ENCODE results near the gene RAB11FIP5.

DNA sequence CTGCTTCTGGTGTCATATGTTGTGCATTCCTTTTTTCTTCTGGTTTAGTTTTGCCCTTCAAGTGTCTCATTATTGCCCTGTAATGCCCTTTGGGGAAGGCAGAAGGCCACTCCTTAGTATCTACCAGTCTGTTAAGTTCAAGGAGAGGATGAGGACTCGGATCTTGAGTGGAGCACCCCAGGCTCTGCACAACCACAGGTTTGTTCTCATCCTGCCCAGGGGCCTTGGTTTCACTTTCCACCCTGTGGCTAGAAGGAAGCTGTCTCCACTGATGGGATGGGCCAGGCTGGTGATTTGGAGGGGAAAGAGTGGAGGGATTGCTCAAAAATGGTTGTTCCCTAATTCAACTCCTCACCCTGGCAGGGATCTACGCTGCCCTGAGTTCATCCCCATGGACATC lies 30.2 kb upstream of the RAB11FIP5 start:
- TF ChIP-seq NANOG (IDR thresholded peaks at IDR 0.05; ENCODE audit: borderline replicate concordance) (no peak), POLR2AphosphoS5 (IDR thresholded peaks at IDR 0.05; ENCODE audit: low read depth) (no peak), CREB1 (CRISPR knock-in tag; IDR thresholded peaks at IDR 0.05; ENCODE audit: low read depth) (no peak), EZH2 (IDR thresholded peaks at IDR 0.05; ENCODE audit: low read depth, unreplicated experiment) (no peak), EZH2phosphoT487 (IDR thresholded peaks at IDR 0.05; ENCODE audit: unreplicated experiment) (no peak)
- TF ChIP-seq, protein P1, sequence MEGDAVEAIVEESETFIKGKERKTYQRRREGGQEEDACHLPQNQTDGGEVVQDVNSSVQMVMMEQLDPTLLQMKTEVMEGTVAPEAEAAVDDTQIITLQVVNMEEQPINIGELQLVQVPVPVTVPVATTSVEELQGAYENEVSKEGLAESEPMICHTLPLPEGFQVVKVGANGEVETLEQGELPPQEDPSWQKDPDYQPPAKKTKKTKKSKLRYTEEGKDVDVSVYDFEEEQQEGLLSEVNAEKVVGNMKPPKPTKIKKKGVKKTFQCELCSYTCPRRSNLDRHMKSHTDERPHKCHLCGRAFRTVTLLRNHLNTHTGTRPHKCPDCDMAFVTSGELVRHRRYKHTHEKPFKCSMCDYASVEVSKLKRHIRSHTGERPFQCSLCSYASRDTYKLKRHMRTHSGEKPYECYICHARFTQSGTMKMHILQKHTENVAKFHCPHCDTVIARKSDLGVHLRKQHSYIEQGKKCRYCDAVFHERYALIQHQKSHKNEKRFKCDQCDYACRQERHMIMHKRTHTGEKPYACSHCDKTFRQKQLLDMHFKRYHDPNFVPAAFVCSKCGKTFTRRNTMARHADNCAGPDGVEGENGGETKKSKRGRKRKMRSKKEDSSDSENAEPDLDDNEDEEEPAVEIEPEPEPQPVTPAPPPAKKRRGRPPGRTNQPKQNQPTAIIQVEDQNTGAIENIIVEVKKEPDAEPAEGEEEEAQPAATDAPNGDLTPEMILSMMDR (conservative IDR thresholded peaks at IDR 0.05; ENCODE audit: low read depth in 2 of 2), result no peak
- TF ChIP-seq, protein P2, sequence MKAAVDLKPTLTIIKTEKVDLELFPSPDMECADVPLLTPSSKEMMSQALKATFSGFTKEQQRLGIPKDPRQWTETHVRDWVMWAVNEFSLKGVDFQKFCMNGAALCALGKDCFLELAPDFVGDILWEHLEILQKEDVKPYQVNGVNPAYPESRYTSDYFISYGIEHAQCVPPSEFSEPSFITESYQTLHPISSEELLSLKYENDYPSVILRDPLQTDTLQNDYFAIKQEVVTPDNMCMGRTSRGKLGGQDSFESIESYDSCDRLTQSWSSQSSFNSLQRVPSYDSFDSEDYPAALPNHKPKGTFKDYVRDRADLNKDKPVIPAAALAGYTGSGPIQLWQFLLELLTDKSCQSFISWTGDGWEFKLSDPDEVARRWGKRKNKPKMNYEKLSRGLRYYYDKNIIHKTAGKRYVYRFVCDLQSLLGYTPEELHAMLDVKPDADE (IDR thresholded peaks at IDR 0.05), result no peak
- TF ChIP-seq, protein P3, sequence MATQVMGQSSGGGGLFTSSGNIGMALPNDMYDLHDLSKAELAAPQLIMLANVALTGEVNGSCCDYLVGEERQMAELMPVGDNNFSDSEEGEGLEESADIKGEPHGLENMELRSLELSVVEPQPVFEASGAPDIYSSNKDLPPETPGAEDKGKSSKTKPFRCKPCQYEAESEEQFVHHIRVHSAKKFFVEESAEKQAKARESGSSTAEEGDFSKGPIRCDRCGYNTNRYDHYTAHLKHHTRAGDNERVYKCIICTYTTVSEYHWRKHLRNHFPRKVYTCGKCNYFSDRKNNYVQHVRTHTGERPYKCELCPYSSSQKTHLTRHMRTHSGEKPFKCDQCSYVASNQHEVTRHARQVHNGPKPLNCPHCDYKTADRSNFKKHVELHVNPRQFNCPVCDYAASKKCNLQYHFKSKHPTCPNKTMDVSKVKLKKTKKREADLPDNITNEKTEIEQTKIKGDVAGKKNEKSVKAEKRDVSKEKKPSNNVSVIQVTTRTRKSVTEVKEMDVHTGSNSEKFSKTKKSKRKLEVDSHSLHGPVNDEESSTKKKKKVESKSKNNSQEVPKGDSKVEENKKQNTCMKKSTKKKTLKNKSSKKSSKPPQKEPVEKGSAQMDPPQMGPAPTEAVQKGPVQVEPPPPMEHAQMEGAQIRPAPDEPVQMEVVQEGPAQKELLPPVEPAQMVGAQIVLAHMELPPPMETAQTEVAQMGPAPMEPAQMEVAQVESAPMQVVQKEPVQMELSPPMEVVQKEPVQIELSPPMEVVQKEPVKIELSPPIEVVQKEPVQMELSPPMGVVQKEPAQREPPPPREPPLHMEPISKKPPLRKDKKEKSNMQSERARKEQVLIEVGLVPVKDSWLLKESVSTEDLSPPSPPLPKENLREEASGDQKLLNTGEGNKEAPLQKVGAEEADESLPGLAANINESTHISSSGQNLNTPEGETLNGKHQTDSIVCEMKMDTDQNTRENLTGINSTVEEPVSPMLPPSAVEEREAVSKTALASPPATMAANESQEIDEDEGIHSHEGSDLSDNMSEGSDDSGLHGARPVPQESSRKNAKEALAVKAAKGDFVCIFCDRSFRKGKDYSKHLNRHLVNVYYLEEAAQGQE (IDR thresholded peaks at IDR 0.05; ENCODE audit: unreplicated experiment), result no peak
